Measurements from ENCODE around the gene CDCA5.

The CDCA5 gene

GRCh38 chr11:65078786-65079342 is 5.0 kb downstream of the CDCA5 start:
- Mint-ChIP-seq H3K4me1 (ENCODE audit: low read depth) (peaks cover 42% of the 10 kb centered on the region), H3K27ac (peak overlapping the region; percentile 83), H3K4me3 (peak overlapping the region; percentile 2), H3K36me3 (ENCODE audit: low read depth) (peaks cover 38% of the 10 kb centered on the region), H3K27me3 (ENCODE audit: low read depth) (no peaks in the 10 kb centered on the region), H3K9me3 (no peaks in the 10 kb centered on the region)

GRCh38 chr11:65078151-65078550 is 5.7 kb downstream of the CDCA5 start:
- H3K4me1 Mint-ChIP-seq (ENCODE audit: low read depth), result peaks cover 40% of the 10 kb centered on the region
- H3K36me3 Mint-ChIP-seq (ENCODE audit: low read depth), result peaks cover 37% of the 10 kb centered on the region
- H3K9me3 Mint-ChIP-seq, result no peaks in the 10 kb centered on the region
- peak overlapping the region; percentile 83 for H3K27ac Mint-ChIP-seq
- no peak overlapping the region for H3K4me3 Mint-ChIP-seq
- H3K27me3 Mint-ChIP-seq (ENCODE audit: low read depth), result no peaks in the 10 kb centered on the region

- no peak overlapping the region for H3K27ac Mint-ChIP-seq
- H3K36me3 Mint-ChIP-seq (ENCODE audit: low read depth), result peaks cover 30% of the 10 kb centered on the region
- no peaks in the 10 kb centered on the region for H3K27me3 Mint-ChIP-seq (ENCODE audit: low read depth)
- no peak overlapping the region for H3K4me3 Mint-ChIP-seq
- no peaks in the 10 kb centered on the region for H3K9me3 Mint-ChIP-seq
- H3K4me1 Mint-ChIP-seq (ENCODE audit: low read depth), result peaks cover 34% of the 10 kb centered on the region
Observed at GRCh38 chr11:65077451-65077850, 6.4 kb downstream of the CDCA5 start.

GRCh38 chr11:65072631-65072966 is 11.2 kb downstream of the CDCA5 start:
- no peaks in the 10 kb centered on the region for H3K27me3 Mint-ChIP-seq (ENCODE audit: low read depth)
- peaks cover 4% of the 10 kb centered on the region for H3K4me1 Mint-ChIP-seq (ENCODE audit: low read depth)

GRCh38 chr11:65071907-65072630 is 11.8 kb downstream of the CDCA5 start:
- Mint-ChIP-seq H3K27me3 (ENCODE audit: low read depth) (no peaks in the 10 kb centered on the region), H3K36me3 (ENCODE audit: low read depth) (peaks cover 4% of the 10 kb centered on the region), H3K27ac (no peak overlapping the region), H3K9me3 (no peaks in the 10 kb centered on the region), H3K4me1 (ENCODE audit: low read depth) (peaks cover 3% of the 10 kb centered on the region), H3K4me3 (no peak overlapping the region)

More at GRCh38 chr11:65072631-65072966, 11.2 kb downstream of the CDCA5 start:
- Mint-ChIP-seq H3K9me3 (no peaks in the 10 kb centered on the region), H3K27ac (no peak overlapping the region), H3K4me3 (no peak overlapping the region), H3K36me3 (ENCODE audit: low read depth) (peaks cover 7% of the 10 kb centered on the region)

- H3K36me3 Mint-ChIP-seq (ENCODE audit: low read depth), result no peaks in the 10 kb centered on the region
- H3K4me3 Mint-ChIP-seq, result no peak overlapping the region
- peaks cover 3% of the 10 kb centered on the region for H3K4me1 Mint-ChIP-seq (ENCODE audit: low read depth)
- no peaks in the 10 kb centered on the region for H3K27me3 Mint-ChIP-seq (ENCODE audit: low read depth)
- H3K27ac Mint-ChIP-seq, result no peak overlapping the region
- no peaks in the 10 kb centered on the region for H3K9me3 Mint-ChIP-seq
Observed at GRCh38 chr11:65069217-65069616, 14.6 kb downstream of the CDCA5 start.

GRCh38 chr11:65067446-65067845 is 16.4 kb downstream of the CDCA5 start:
- H3K9me3 Mint-ChIP-seq, result no peaks in the 10 kb centered on the region
- no peaks in the 10 kb centered on the region for H3K4me1 Mint-ChIP-seq (ENCODE audit: low read depth)
- H3K27me3 Mint-ChIP-seq (ENCODE audit: low read depth), result no peaks in the 10 kb centered on the region
- no peak overlapping the region for H3K27ac Mint-ChIP-seq
- H3K36me3 Mint-ChIP-seq (ENCODE audit: low read depth), result no peaks in the 10 kb centered on the region
- no peak overlapping the region for H3K4me3 Mint-ChIP-seq

GRCh38 chr11:65066805-65067291 is 17.0 kb downstream of the CDCA5 start:
- H3K9me3 Mint-ChIP-seq, result no peaks in the 10 kb centered on the region
- no peak overlapping the region for H3K27ac Mint-ChIP-seq
- no peaks in the 10 kb centered on the region for H3K36me3 Mint-ChIP-seq (ENCODE audit: low read depth)
- no peak overlapping the region for H3K4me3 Mint-ChIP-seq
- H3K27me3 Mint-ChIP-seq (ENCODE audit: low read depth), result no peaks in the 10 kb centered on the region
- H3K4me1 Mint-ChIP-seq (ENCODE audit: low read depth), result no peaks in the 10 kb centered on the region

- Mint-ChIP-seq H3K36me3 (ENCODE audit: low read depth) (no peaks in the 10 kb centered on the region), H3K27me3 (ENCODE audit: low read depth) (no peaks in the 10 kb centered on the region), H3K4me1 (ENCODE audit: low read depth) (no peaks in the 10 kb centered on the region), H3K4me3 (no peak overlapping the region), H3K9me3 (no peaks in the 10 kb centered on the region), H3K27ac (no peak overlapping the region)
Observed at GRCh38 chr11:65066315-65066714, 17.5 kb downstream of the CDCA5 start.

- Mint-ChIP-seq H3K4me3 (no peak overlapping the region), H3K9me3 (no peaks in the 10 kb centered on the region), H3K4me1 (ENCODE audit: low read depth) (peaks cover 3% of the 10 kb centered on the region), H3K27me3 (ENCODE audit: low read depth) (no peaks in the 10 kb centered on the region), H3K36me3 (ENCODE audit: low read depth) (no peaks in the 10 kb centered on the region), H3K27ac (no peak overlapping the region)
Observed at GRCh38 chr11:65065851-65066250, 18.0 kb downstream of the CDCA5 start.

- Mint-ChIP-seq H3K36me3 (ENCODE audit: low read depth) (no peaks in the 10 kb centered on the region), H3K27me3 (ENCODE audit: low read depth) (no peaks in the 10 kb centered on the region), H3K4me1 (ENCODE audit: low read depth) (peaks cover 11% of the 10 kb centered on the region), H3K4me3 (no peak overlapping the region), H3K27ac (no peak overlapping the region), H3K9me3 (no peaks in the 10 kb centered on the region)
Observed at GRCh38 chr11:65064847-65065240, 19.0 kb downstream of the CDCA5 start.

GRCh38 chr11:65063532-65063931 is 20.3 kb downstream of the CDCA5 start:
- no peak overlapping the region for H3K27ac Mint-ChIP-seq
- H3K27me3 Mint-ChIP-seq (ENCODE audit: low read depth), result no peaks in the 10 kb centered on the region
- H3K9me3 Mint-ChIP-seq, result no peaks in the 10 kb centered on the region
- no peak overlapping the region for H3K4me3 Mint-ChIP-seq
- H3K36me3 Mint-ChIP-seq (ENCODE audit: low read depth), result no peaks in the 10 kb centered on the region
- H3K4me1 Mint-ChIP-seq (ENCODE audit: low read depth), result peaks cover 11% of the 10 kb centered on the region

GRCh38 chr11:65060913-65061408 is 22.9 kb downstream of the CDCA5 start:
- no peaks in the 10 kb centered on the region for H3K9me3 Mint-ChIP-seq
- H3K36me3 Mint-ChIP-seq (ENCODE audit: low read depth), result no peaks in the 10 kb centered on the region
- peak overlapping the region; percentile 28 for H3K27ac Mint-ChIP-seq
- peaks cover 14% of the 10 kb centered on the region for H3K4me1 Mint-ChIP-seq (ENCODE audit: low read depth)
- no peaks in the 10 kb centered on the region for H3K27me3 Mint-ChIP-seq (ENCODE audit: low read depth)
- H3K4me3 Mint-ChIP-seq, result no peak overlapping the region

- Mint-ChIP-seq H3K9me3 (no peaks in the 10 kb centered on the region), H3K4me3 (no peak overlapping the region), H3K36me3 (ENCODE audit: low read depth) (no peaks in the 10 kb centered on the region), H3K4me1 (ENCODE audit: low read depth) (peaks cover 16% of the 10 kb centered on the region), H3K27me3 (ENCODE audit: low read depth) (no peaks in the 10 kb centered on the region), H3K27ac (no peak overlapping the region)
Observed at GRCh38 chr11:65059959-65060824, 23.6 kb downstream of the CDCA5 start.

Measured in T-helper 1 cell treated with Interleukin-12 subunit alpha and Interleukin-12 subunit beta and Interleukin-4 antibody, amounts not matched to agents 30 μg/mL and 1 μg/mL, for 36 hours (primary cell).